Endothelial cell of hepatic sinusoid (primary cell): ENCODE measurements around the gene JOSD1.

Source experiments
- in situ Hi-C: cut with HindIII; loops from 2 replicates; pipeline ENCODE4 v1.10.0; 2017; ENCODE audit warnings: low sequenced_read_pairs

Gene JOSD1

GRCh38 chr22:38715176-38715764, 14.5 kb upstream of the JOSD1 start:
- in situ Hi-C loops, result no loop called here

- in situ Hi-C loops, result no loop called here
Observed at GRCh38 chr22:38713921-38714320, 13.2 kb upstream of the JOSD1 start.

- in situ Hi-C loops, result no loop called here
Observed at GRCh38 chr22:38712486-38713207, 11.9 kb upstream of the JOSD1 start.

GRCh38 chr22:38710866-38711265, 10.1 kb upstream of the JOSD1 start:
- in situ Hi-C loops, result no loop called here

- in situ Hi-C loops, result no loop called here
Observed at GRCh38 chr22:38710351-38710750, 9.6 kb upstream of the JOSD1 start.

GRCh38 chr22:38709306-38709705, 8.6 kb upstream of the JOSD1 start:
- in situ Hi-C loops, result no loop called here

GRCh38 chr22:38707984-38708383, 7.2 kb upstream of the JOSD1 start:
- in situ Hi-C loops, result no loop called here

GRCh38 chr22:38707346-38707745, 6.6 kb upstream of the JOSD1 start:
- in situ Hi-C loops, result no loop called here

- in situ Hi-C loops, result no loop called here
Observed at GRCh38 chr22:38706901-38707195, 6.1 kb upstream of the JOSD1 start.

- in situ Hi-C loops, result no loop called here
Observed at GRCh38 chr22:38706101-38706900, 5.6 kb upstream of the JOSD1 start.

GRCh38 chr22:38705235-38706100, 4.7 kb upstream of the JOSD1 start, which contains the start of gene GTPBP1:
TSS of gene GTPBP1 (plus strand) at chr22:38705944. CDS start at chr22:38705956, 12 bp downstream.
- in situ Hi-C loops, result no loop called here

GRCh38 chr22:38704654-38705234, 4.0 kb upstream of the JOSD1 start:
- in situ Hi-C loops, result no loop called here

GRCh38 chr22:38700270-38700788, 414 bp downstream of the JOSD1 start:
- in situ Hi-C loops, result no loop called here

GRCh38 chr22:38699784-38700183, 959 bp downstream of the JOSD1 start:
- in situ Hi-C loops, result no loop called here

- in situ Hi-C loops, result no loop called here
Observed at GRCh38 chr22:38699143-38699542, 1.6 kb downstream of the JOSD1 start.

- in situ Hi-C loops, result no loop called here
Observed at GRCh38 chr22:38698407-38699094, 2.2 kb downstream of the JOSD1 start.

GRCh38 chr22:38697425-38698089, 3.2 kb downstream of the JOSD1 start:
- in situ Hi-C loops, result no loop called here

GRCh38 chr22:38696606-38697424, 3.9 kb downstream of the JOSD1 start:
- in situ Hi-C loops, result no loop called here
